Fibroblast of villous mesenchyme (primary cell): ENCODE results near the gene REEP5. TPM values are rescaled to one million over a fixed set of nuclear protein-coding genes. Genes with fewer than 3 reads are reported as not detected.
A peak's percentile ranks its signal among the peaks of the same experiment; 100 is the strongest.

Experiments used
- DNase-seq: peaks from one replicate; pipeline ENCODE4 v3.0.0-alpha.2; 2010; ENCODE audit warnings: low read depth
- H3K4me3 ChIP-seq: 2 replicates; pipeline ENCODE4 v1.5.1; 2011; ENCODE audit warnings: low read depth, mild to moderate bottlenecking, low read length
- total RNA-seq: library from RNA; depleted of rRNA; stranded (reverse); fragments of >200 nt; gene quantifications from 2 replicates; pipeline ENCODE4 v1.2.3, GENCODE V29; 2012
- TF ChIP-seq, protein P1 (sequence below): IDR thresholded peaks from 2 replicates; pipeline ENCODE4 v1.5.1; 2012; ENCODE audit warnings: low read depth, mild to moderate bottlenecking, low read length; ENCODE audit not compliant: insufficient read depth

The REEP5 gene
- total RNA-seq, 1 donor = 48.8 TPM

DNA sequence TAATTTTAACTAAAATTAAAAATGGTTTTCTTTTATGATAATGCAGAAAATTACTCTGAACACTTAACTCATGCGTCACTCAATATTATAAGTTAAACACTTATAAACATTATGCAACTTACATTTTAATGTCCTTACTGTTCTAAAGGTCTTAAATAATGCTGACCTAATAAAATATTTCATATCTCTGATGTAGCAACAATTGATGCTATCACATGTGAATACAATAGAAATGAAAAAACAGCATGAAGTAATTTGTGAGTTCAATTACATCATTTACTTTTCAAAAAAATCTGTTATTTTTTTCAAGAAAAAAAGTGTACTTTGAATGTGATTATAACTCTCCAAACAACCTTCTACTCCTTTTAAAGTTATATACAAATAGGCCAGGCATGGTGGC, 26.4 kb upstream of the REEP5 start:
- H3K4me3 ChIP-seq = no peak overlapping the region
- DNase-seq = no peak
- TF ChIP-seq, protein P1, sequence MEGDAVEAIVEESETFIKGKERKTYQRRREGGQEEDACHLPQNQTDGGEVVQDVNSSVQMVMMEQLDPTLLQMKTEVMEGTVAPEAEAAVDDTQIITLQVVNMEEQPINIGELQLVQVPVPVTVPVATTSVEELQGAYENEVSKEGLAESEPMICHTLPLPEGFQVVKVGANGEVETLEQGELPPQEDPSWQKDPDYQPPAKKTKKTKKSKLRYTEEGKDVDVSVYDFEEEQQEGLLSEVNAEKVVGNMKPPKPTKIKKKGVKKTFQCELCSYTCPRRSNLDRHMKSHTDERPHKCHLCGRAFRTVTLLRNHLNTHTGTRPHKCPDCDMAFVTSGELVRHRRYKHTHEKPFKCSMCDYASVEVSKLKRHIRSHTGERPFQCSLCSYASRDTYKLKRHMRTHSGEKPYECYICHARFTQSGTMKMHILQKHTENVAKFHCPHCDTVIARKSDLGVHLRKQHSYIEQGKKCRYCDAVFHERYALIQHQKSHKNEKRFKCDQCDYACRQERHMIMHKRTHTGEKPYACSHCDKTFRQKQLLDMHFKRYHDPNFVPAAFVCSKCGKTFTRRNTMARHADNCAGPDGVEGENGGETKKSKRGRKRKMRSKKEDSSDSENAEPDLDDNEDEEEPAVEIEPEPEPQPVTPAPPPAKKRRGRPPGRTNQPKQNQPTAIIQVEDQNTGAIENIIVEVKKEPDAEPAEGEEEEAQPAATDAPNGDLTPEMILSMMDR = no peak

DNA sequence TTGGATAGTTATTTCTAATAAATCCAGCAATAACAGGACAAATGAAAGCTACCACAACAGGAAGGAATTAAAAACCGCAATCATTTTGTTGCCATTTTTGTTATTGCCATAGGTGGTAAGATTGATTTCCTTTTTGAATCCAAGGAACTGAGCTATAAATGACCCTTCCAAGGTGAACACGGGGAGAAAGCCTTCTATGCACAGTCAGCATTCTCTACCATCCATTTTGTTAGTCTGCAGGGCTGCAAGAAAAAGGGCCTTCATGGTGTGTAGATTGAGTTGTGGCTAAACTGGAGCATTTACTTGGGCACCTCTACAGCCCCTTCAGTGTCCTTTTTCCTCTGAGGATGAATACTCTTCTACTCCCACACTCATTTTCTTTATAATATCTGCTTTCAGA, 18.6 kb upstream of the REEP5 start:
- TF ChIP-seq, protein P1 = no peak
- no peak overlapping the region for H3K4me3 ChIP-seq
- no peak for DNase-seq

DNA sequence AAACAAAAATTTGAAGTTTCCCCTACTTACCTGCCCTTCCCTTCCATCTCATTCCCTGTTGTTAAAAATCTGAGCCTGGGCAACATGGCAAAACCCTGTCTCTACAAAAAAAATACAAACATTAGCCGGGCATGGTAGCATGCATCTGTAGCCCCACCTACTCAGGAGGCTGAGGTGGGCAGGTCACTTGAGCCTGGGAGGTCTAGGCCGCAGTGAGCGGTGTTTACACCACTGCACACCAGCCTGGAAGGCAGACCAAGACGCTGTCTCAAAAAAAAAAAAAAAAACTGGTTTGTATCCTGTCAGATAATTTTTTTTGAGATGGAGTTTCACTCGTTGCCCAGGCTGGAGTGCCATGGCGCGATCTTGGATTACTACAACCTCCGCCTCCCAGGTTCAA, 16.3 kb upstream of the REEP5 start:
- H3K4me3 ChIP-seq = no peak overlapping the region
- TF ChIP-seq, protein P1 = no peak
- DNase-seq = no peak

DNA sequence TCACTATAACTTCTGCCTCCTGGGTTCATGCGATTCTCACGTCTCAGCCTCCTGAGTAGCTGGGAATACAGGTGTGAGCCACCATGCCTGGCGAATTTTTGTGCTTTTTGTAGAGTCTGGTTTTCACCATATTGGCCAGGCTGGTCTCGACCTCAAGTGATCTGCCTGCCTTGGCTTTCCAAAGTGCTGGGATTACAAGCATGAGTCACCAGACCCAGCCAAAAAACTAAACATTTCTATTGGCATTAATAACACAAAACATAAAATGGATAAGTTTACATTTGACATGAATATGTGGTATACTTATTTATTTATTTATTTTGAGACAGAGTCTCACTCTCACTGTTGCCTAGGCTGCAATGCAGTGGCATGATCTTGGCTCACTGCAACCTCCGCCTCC, 13.6 kb upstream of the REEP5 start:
- TF ChIP-seq, protein P1 = no peak
- DNase-seq = peak; percentile 45
- no peak overlapping the region for H3K4me3 ChIP-seq

DNA sequence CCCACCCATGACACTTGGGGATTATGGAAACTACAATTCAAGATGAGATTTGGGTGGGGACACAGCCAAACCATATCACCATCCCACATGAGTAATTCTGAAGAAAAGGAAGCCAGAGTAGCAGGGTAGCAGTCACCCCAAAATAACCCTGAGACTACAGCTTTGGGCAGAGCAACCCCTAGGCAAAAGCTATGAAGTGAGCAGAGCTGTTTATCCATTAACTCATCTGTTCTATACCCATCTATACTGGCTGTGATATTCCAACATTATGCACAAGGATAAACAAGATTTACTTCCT, 12.3 kb upstream of the REEP5 start:
- TF ChIP-seq, protein P1 = no peak
- DNase-seq = no peak
- no peak overlapping the region for H3K4me3 ChIP-seq

DNA sequence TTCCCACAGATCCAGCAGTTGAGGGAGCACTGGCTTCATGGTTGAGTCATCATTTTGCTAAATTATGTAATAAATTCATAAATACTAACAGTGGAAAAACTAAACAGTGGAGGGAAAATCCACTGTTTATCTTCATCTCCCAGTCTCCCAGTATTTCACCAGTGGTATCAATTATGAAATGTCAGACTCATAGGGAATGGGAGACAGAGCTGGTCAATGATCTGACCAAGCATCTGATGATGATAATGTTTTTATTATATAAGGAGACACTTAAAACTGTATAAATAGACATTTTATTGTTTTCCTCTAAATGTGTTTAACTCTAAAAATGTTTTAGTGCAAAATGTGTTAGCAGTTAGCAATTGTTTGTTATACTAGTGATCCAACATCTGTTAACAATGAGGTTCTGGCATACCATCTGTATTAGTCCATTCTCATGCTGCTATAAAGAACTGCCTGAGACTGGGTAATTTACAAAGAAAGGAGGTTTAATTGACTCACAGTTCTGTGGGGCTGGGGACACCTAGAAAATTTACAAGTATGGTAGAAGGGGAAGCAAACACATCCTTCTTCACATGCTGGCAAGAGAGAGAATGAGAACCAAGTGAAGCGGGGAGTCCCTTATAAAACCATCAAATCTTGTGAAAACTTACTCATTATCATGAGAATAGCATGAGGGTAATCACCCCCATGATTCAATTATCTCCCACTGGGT, 11.8 kb upstream of the REEP5 start:
- DNase-seq = peak; percentile 74
- TF ChIP-seq, protein P1 = no peak
- H3K4me3 ChIP-seq = no peak overlapping the region

DNA sequence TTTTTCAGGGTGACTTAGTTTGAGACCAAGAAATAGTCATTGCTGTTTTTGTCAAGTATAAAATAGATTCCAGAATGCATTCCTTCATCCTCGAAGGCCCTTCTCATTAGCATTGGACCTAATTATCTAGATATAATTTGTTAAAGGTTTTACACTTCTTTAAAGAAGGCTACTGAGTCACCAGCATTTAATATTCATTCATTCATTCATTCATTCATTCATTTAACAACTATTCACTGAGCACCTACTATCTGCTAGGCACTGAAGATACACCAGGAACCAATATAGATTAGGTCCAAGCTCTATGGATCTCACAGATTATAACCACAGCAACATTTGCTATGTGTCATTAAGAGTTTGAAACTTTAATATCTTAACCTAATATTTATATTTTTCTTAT, 11.1 kb upstream of the REEP5 start:
- DNase-seq = no peak
- TF ChIP-seq, protein P1 = no peak
- no peak overlapping the region for H3K4me3 ChIP-seq
